ENCODE results near the gene SCRT2. TPM values are rescaled to one million over a fixed set of nuclear protein-coding genes. Genes with fewer than 3 reads are reported as not detected.

The SCRT2 gene
- total RNA-seq, 1 donor = not detected

DNA sequence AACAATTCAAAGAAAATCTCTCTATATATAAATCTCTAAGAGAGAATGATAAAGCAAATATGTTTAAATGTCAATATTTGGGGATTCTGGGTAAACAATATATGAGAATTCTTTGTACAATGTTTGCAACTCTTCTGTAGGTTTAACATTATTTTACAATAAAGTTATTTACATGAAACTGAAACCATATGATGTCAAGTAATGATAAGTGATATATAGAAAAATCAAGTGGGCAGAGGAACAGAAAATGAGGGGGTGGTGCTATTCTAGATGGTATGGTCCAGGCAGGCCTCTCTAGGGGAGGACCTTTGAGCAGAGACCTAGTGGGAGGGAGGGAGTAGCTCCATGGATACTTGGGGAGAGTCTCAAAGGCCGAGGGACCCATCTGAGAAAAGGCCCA is 16.4 kb upstream of the SCRT2 start:
- TF ChIP-seq, protein P1, sequence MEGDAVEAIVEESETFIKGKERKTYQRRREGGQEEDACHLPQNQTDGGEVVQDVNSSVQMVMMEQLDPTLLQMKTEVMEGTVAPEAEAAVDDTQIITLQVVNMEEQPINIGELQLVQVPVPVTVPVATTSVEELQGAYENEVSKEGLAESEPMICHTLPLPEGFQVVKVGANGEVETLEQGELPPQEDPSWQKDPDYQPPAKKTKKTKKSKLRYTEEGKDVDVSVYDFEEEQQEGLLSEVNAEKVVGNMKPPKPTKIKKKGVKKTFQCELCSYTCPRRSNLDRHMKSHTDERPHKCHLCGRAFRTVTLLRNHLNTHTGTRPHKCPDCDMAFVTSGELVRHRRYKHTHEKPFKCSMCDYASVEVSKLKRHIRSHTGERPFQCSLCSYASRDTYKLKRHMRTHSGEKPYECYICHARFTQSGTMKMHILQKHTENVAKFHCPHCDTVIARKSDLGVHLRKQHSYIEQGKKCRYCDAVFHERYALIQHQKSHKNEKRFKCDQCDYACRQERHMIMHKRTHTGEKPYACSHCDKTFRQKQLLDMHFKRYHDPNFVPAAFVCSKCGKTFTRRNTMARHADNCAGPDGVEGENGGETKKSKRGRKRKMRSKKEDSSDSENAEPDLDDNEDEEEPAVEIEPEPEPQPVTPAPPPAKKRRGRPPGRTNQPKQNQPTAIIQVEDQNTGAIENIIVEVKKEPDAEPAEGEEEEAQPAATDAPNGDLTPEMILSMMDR (IDR thresholded peaks at IDR 0.05; ENCODE audit: extremely low read depth, low read depth, low read length) = no peak
- Histone ChIP-seq H3K4me1 (ENCODE audit: insufficient read depth, low read length) (no peaks in the 10 kb centered on the region), H3K79me2 (ENCODE audit: insufficient read depth, low read length) (no peaks in the 10 kb centered on the region), H3K36me3 (ENCODE audit: insufficient read depth, low read length) (no peaks in the 10 kb centered on the region), H3K9me3 (ENCODE audit: low read depth, low read length) (no peaks in the 10 kb centered on the region), H3K27ac (ENCODE audit: low read depth, low read length) (no peak overlapping the region), H3K27me3 (ENCODE audit: insufficient read depth, low read length) (peaks cover 17% of the 10 kb centered on the region), H2AFZ (ENCODE audit: low read length) (no peak overlapping the region), H4K20me1 (ENCODE audit: insufficient read depth, low read length) (no peaks in the 10 kb centered on the region), H3K4me2 (ENCODE audit: insufficient read depth, low read length) (no peak overlapping the region), H3K4me3 (ENCODE audit: insufficient read depth, low read length) (no peak overlapping the region)
- DNase-seq (ENCODE audit: insufficient read length, low spot score, missing footprints) = no peak

DNA sequence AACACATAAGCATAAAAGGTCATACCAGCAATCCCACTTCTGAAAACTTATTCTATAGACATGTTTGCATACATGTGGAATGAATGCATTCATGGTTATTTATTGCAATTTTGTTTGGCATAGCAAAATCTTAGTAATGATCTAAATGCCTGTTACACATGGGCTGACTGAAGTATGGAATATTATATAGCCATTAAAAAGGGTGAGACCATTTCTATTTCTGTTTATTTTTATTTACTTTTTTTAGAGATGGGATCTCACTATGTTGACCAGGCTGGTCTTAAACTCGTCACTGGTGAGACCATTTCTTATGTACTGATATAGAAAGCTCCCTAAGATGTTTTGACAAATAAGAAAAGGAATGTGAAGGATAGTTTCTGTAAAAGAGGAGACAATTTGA is 14.3 kb upstream of the SCRT2 start:
- TF ChIP-seq, protein P1 (IDR thresholded peaks at IDR 0.05; ENCODE audit: extremely low read depth, low read depth, low read length) = no peak
- no peak overlapping the region for H3K27ac ChIP-seq (ENCODE audit: low read depth, low read length)
- no peaks in the 10 kb centered on the region for H3K4me1 ChIP-seq (ENCODE audit: insufficient read depth, low read length)
- no peak for DNase-seq (ENCODE audit: insufficient read length, low spot score, missing footprints)
- peaks cover 10% of the 10 kb centered on the region for H3K27me3 ChIP-seq (ENCODE audit: insufficient read depth, low read length)
- H3K79me2 ChIP-seq (ENCODE audit: insufficient read depth, low read length) = no peaks in the 10 kb centered on the region
- no peak overlapping the region for H3K4me3 ChIP-seq (ENCODE audit: insufficient read depth, low read length)
- no peaks in the 10 kb centered on the region for H3K9me3 ChIP-seq (ENCODE audit: low read depth, low read length)
- H3K4me2 ChIP-seq (ENCODE audit: insufficient read depth, low read length) = no peak overlapping the region
- H4K20me1 ChIP-seq (ENCODE audit: insufficient read depth, low read length) = no peaks in the 10 kb centered on the region
- H2AFZ ChIP-seq (ENCODE audit: low read length) = no peak overlapping the region
- H3K36me3 ChIP-seq (ENCODE audit: insufficient read depth, low read length) = no peaks in the 10 kb centered on the region

DNA sequence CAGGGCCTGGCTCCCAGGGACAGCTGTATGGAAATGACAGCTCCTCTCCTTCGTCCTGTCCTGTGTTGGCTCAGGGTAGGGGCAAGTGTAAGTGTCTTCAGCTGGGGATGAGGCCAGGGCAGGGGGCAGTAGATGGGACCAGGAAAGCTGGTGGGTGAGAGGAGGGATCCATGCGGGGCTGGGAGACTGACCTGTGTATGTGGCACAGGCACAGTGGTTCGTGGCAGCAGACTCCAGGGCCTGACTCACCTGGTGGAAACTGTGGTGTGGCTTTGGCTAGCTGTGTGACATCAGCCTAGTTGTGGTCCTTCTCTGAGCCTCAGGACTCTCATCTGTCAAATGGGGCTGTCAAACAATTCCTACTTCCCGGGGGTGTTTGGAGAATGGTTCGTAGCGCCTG is 13.7 kb upstream of the SCRT2 start:
- no peaks in the 10 kb centered on the region for H3K9me3 ChIP-seq (ENCODE audit: low read depth, low read length)
- H3K27me3 ChIP-seq (ENCODE audit: insufficient read depth, low read length) = peaks cover 10% of the 10 kb centered on the region
- H4K20me1 ChIP-seq (ENCODE audit: insufficient read depth, low read length) = no peaks in the 10 kb centered on the region
- no peak overlapping the region for H3K27ac ChIP-seq (ENCODE audit: low read depth, low read length)
- no peaks in the 10 kb centered on the region for H3K36me3 ChIP-seq (ENCODE audit: insufficient read depth, low read length)
- no peaks in the 10 kb centered on the region for H3K79me2 ChIP-seq (ENCODE audit: insufficient read depth, low read length)
- H2AFZ ChIP-seq (ENCODE audit: low read length) = no peak overlapping the region
- no peaks in the 10 kb centered on the region for H3K4me1 ChIP-seq (ENCODE audit: insufficient read depth, low read length)
- H3K4me2 ChIP-seq (ENCODE audit: insufficient read depth, low read length) = no peak overlapping the region
- DNase-seq (ENCODE audit: insufficient read length, low spot score, missing footprints) = peak; percentile 34
- TF ChIP-seq, protein P1 (IDR thresholded peaks at IDR 0.05; ENCODE audit: extremely low read depth, low read depth, low read length) = no peak
- no peak overlapping the region for H3K4me3 ChIP-seq (ENCODE audit: insufficient read depth, low read length)

DNA sequence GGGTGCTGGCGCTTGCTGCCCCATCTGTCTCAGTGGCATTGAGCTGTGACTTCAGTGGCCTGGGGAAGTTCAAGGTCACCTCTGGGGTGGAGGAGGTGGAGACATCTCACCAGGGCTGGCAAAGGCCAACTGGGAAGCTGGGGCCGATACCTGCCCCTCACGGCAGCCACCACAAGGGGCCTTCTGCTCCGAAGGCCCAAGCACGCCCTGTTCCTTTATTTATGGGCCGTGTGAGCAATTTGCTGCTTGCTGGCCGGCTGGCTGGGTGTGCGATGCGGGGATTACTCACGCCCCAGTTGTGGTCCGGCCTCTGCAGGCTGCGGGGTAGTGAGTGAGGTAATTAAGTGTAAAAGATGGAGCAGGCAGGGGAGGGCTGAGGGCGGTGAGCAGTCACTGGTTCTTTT is 13.2 kb upstream of the SCRT2 start:
- H3K4me3 ChIP-seq (ENCODE audit: insufficient read depth, low read length) = no peak overlapping the region
- no peak overlapping the region for H3K27ac ChIP-seq (ENCODE audit: low read depth, low read length)
- no peaks in the 10 kb centered on the region for H4K20me1 ChIP-seq (ENCODE audit: insufficient read depth, low read length)
- H3K9me3 ChIP-seq (ENCODE audit: low read depth, low read length) = no peaks in the 10 kb centered on the region
- DNase-seq (ENCODE audit: insufficient read length, low spot score, missing footprints) = peak; percentile 76
- TF ChIP-seq, protein P1 (IDR thresholded peaks at IDR 0.05; ENCODE audit: extremely low read depth, low read depth, low read length) = no peak
- no peak overlapping the region for H3K4me2 ChIP-seq (ENCODE audit: insufficient read depth, low read length)
- H3K36me3 ChIP-seq (ENCODE audit: insufficient read depth, low read length) = no peaks in the 10 kb centered on the region
- H2AFZ ChIP-seq (ENCODE audit: low read length) = no peak overlapping the region
- no peaks in the 10 kb centered on the region for H3K4me1 ChIP-seq (ENCODE audit: insufficient read depth, low read length)
- peaks cover 10% of the 10 kb centered on the region for H3K27me3 ChIP-seq (ENCODE audit: insufficient read depth, low read length)
- H3K79me2 ChIP-seq (ENCODE audit: insufficient read depth, low read length) = no peaks in the 10 kb centered on the region

All from osteoblast (primary cell).